IPS-15b (cell line): ENCODE measurements around the gene DMD.

Experiments used
- H3K27me3 ChIP-seq: one replicate; pipeline ENCODE4 v1.6.1; 2013; ENCODE audit warnings: low read length; ENCODE audit not compliant: control insufficient read depth, insufficient read depth
- H3K36me3 ChIP-seq: one replicate; pipeline ENCODE4 v1.6.1; 2013; ENCODE audit warnings: low read length; ENCODE audit not compliant: control insufficient read depth, insufficient read depth
- H3K4me1 ChIP-seq: one replicate; pipeline ENCODE4 v1.6.1; 2013; ENCODE audit warnings: mild to moderate bottlenecking, low read length; ENCODE audit not compliant: control insufficient read depth, insufficient read depth
- H3K4me3 ChIP-seq: one replicate; pipeline ENCODE4 v1.5.1; 2013; ENCODE audit warnings: low read depth, low read length
- H3K9ac ChIP-seq: one replicate; pipeline ENCODE4 v1.6.1; 2013; ENCODE audit warnings: low read depth, mild to moderate bottlenecking, low read length
- H3K9me3 ChIP-seq: one replicate; pipeline ENCODE4 v1.6.1; 2013; ENCODE audit warnings: mild to moderate bottlenecking, low read length; ENCODE audit not compliant: control insufficient read depth, insufficient read depth

The DMD gene

GRCh38 chrX:33149580-33149979 lies 61.8 kb downstream of the DMD start:
- Histone ChIP-seq H3K9me3 (no peaks in the 10 kb centered on the region), H3K9ac (no peak overlapping the region), H3K4me1 (peaks cover 2% of the 10 kb centered on the region), H3K36me3 (no peaks in the 10 kb centered on the region), H3K4me3 (no peak overlapping the region), H3K27me3 (no peaks in the 10 kb centered on the region)

GRCh38 chrX:33149085-33149484 lies 62.3 kb downstream of the DMD start:
- Histone ChIP-seq H3K4me1 (peaks cover 2% of the 10 kb centered on the region), H3K4me3 (no peak overlapping the region), H3K27me3 (no peaks in the 10 kb centered on the region), H3K9me3 (no peaks in the 10 kb centered on the region), H3K9ac (no peak overlapping the region), H3K36me3 (no peaks in the 10 kb centered on the region)

GRCh38 chrX:33142331-33142730 lies 69.0 kb downstream of the DMD start:
- no peaks in the 10 kb centered on the region for H3K4me1 ChIP-seq
- H3K9ac ChIP-seq, result no peak overlapping the region
- no peak overlapping the region for H3K4me3 ChIP-seq
- H3K27me3 ChIP-seq, result no peaks in the 10 kb centered on the region
- H3K36me3 ChIP-seq, result no peaks in the 10 kb centered on the region
- no peaks in the 10 kb centered on the region for H3K9me3 ChIP-seq

- Histone ChIP-seq H3K4me1 (no peaks in the 10 kb centered on the region), H3K9ac (no peak overlapping the region), H3K27me3 (no peaks in the 10 kb centered on the region), H3K9me3 (no peaks in the 10 kb centered on the region), H3K36me3 (no peaks in the 10 kb centered on the region), H3K4me3 (no peak overlapping the region)
Observed at GRCh38 chrX:33138677-33139249, 72.6 kb downstream of the DMD start.

- H3K36me3 ChIP-seq, result no peaks in the 10 kb centered on the region
- H3K4me3 ChIP-seq, result no peak overlapping the region
- H3K4me1 ChIP-seq, result no peaks in the 10 kb centered on the region
- no peak overlapping the region for H3K9ac ChIP-seq
- H3K27me3 ChIP-seq, result no peaks in the 10 kb centered on the region
- no peaks in the 10 kb centered on the region for H3K9me3 ChIP-seq
Observed at GRCh38 chrX:33134164-33134563, 77.2 kb downstream of the DMD start.

- Histone ChIP-seq H3K9ac (no peak overlapping the region), H3K36me3 (no peaks in the 10 kb centered on the region), H3K4me1 (peaks cover 4% of the 10 kb centered on the region), H3K4me3 (no peak overlapping the region), H3K27me3 (no peaks in the 10 kb centered on the region), H3K9me3 (no peaks in the 10 kb centered on the region)
Observed at GRCh38 chrX:33133320-33133719, 78.0 kb downstream of the DMD start.

GRCh38 chrX:33132569-33132968 lies 78.8 kb downstream of the DMD start:
- H3K9ac ChIP-seq, result no peak overlapping the region
- peaks cover 7% of the 10 kb centered on the region for H3K4me1 ChIP-seq
- no peak overlapping the region for H3K4me3 ChIP-seq
- no peaks in the 10 kb centered on the region for H3K36me3 ChIP-seq
- H3K27me3 ChIP-seq, result no peaks in the 10 kb centered on the region
- no peaks in the 10 kb centered on the region for H3K9me3 ChIP-seq

GRCh38 chrX:33129607-33130006 lies 81.7 kb downstream of the DMD start:
- Histone ChIP-seq H3K9me3 (no peaks in the 10 kb centered on the region), H3K4me3 (no peak overlapping the region), H3K4me1 (peaks cover 7% of the 10 kb centered on the region), H3K36me3 (no peaks in the 10 kb centered on the region), H3K9ac (no peak overlapping the region), H3K27me3 (no peaks in the 10 kb centered on the region)

GRCh38 chrX:33128048-33128805 lies 83.1 kb downstream of the DMD start:
- Histone ChIP-seq H3K36me3 (no peaks in the 10 kb centered on the region), H3K4me1 (peaks cover 7% of the 10 kb centered on the region), H3K9ac (no peak overlapping the region), H3K9me3 (no peaks in the 10 kb centered on the region), H3K4me3 (no peak overlapping the region), H3K27me3 (no peaks in the 10 kb centered on the region)

- Histone ChIP-seq H3K4me1 (peaks cover 7% of the 10 kb centered on the region), H3K36me3 (no peaks in the 10 kb centered on the region), H3K27me3 (no peaks in the 10 kb centered on the region), H3K9me3 (no peaks in the 10 kb centered on the region), H3K4me3 (no peak overlapping the region), H3K9ac (no peak overlapping the region)
Observed at GRCh38 chrX:33126469-33126868, 84.9 kb downstream of the DMD start.

GRCh38 chrX:33109858-33110257 lies 101.5 kb downstream of the DMD start:
- no peaks in the 10 kb centered on the region for H3K27me3 ChIP-seq
- peaks cover 4% of the 10 kb centered on the region for H3K4me1 ChIP-seq
- H3K36me3 ChIP-seq, result no peaks in the 10 kb centered on the region
- no peak overlapping the region for H3K4me3 ChIP-seq
- no peak overlapping the region for H3K9ac ChIP-seq
- H3K9me3 ChIP-seq, result no peaks in the 10 kb centered on the region

- Histone ChIP-seq H3K4me1 (peaks cover 22% of the 10 kb centered on the region), H3K9me3 (no peaks in the 10 kb centered on the region), H3K27me3 (no peaks in the 10 kb centered on the region), H3K36me3 (no peaks in the 10 kb centered on the region), H3K4me3 (no peak overlapping the region), H3K9ac (no peak overlapping the region)
Observed at GRCh38 chrX:33106737-33107136, 104.6 kb downstream of the DMD start.
